Vagina (tissue), 2 donors: ENCODE measurements around the gene TRIM7. TPM values are rescaled to one million over a fixed set of nuclear protein-coding genes. Genes with fewer than 3 reads are reported as not detected.
A peak's percentile ranks its signal among the peaks of the same experiment; 100 is the strongest.

Experiments used
- DNase-seq, 2 donors: peaks; one replicate each; pipeline ENCODE4 v3.0.0-alpha.2; 2017; ENCODE audit errors: extremely low spot score in 2 of 2
- H3K27ac ChIP-seq: fragments of 200-600 bp; sonication (generic); one replicate; pipeline ENCODE4 v1.5.1; 2019
- H3K27me3 ChIP-seq: fragments of 200-600 bp; sonication (generic); one replicate; pipeline ENCODE4 v1.5.1; 2019
- H3K36me3 ChIP-seq, 2 donors: fragments of 200-600 bp; sonication (generic); one replicate each; pipeline ENCODE4 v1.5.1; 2017 to 2019
- H3K4me1 ChIP-seq: fragments of 200-600 bp; sonication (generic); one replicate; pipeline ENCODE4 v1.5.1; 2019
- H3K4me3 ChIP-seq, 2 donors: fragments of 200-600 bp; sonication (generic); 1 replicate in 1 of 2; 2 replicates in 1 of 2; pipeline ENCODE4 v1.5.1; 2016 to 2019
- H3K9me3 ChIP-seq: fragments of 200-600 bp; sonication (generic); one replicate; pipeline ENCODE4 v1.5.1; 2019
- POLR2A ChIP-seq, 2 donors: fragments of 450-650 bp; IDR thresholded peaks; one replicate each; pipeline ENCODE4 v1.6.1; 2017; ENCODE audit warnings: antibody characterized with exemption in 2 of 2, mild to moderate bottlenecking in 2 of 2, moderate library complexity in 2 of 2
- POLR2AphosphoS5 ChIP-seq, 2 donors: sonication (generic); formaldehyde crosslinking; IDR thresholded peaks; one replicate each; pipeline ENCODE4 v1.9.0; 2017; ENCODE audit warnings: antibody characterized with exemption in 2 of 2, mild to moderate bottlenecking in 2 of 2, low read depth in 1 of 2; ENCODE audit not compliant: insufficient read depth in 1 of 2
- intact Hi-C: fragments of 100-400 bp; cut with DNase I; formaldehyde crosslinking; loops from one replicate; pipeline ENCODE4 v1.15.1; 2023
- total RNA-seq: library from RNA; depleted of rRNA; stranded (reverse); fragments of >200 nt; gene quantifications from one replicate; pipeline ENCODE4 v1.2.3, GENCODE V29; 2016
- TF ChIP-seq, protein P1 (sequence below), 3 experiments: fragments of 450-650 bp in 2 of 3; fragments of 200-600 bp in 1 of 3; sonication (generic) in 1 of 3; IDR thresholded peaks; one replicate each; pipeline ENCODE4 v1.5.1; 2017 to 2019; ENCODE audit warnings: antibody characterized with exemption in 3 of 3, mild to moderate bottlenecking in 2 of 3, moderate library complexity in 2 of 3

Gene TRIM7
- total RNA-seq, 1 donor from 2014 or later: 21.6 TPM

DNA sequence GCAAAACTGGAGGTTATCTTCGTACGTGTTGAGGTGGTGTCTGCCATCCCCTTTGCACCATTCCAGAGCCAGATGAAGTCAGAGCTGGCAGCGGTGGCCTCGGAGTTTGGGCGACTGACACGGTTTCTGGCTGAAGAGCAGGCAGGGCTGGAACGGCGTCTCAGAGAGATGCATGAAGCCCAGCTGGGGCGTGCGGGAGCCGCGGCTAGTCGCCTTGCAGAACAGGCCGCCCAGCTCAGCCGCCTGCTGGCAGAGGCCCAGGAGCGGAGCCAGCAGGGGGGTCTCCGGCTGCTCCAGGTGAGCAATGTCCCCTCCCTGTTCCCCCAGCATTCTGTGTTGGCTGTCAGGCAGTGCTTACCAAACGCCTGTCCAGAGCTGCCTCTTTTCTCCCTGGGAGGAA is 27.6 kb upstream of the TRIM7 start:
- Histone ChIP-seq H3K27ac (no peak overlapping the region), H3K4me3 (no peak overlapping the region), H3K9me3 (no peaks in the 10 kb centered on the region), H3K4me1 (no peaks in the 10 kb centered on the region), H3K27me3 (no peaks in the 10 kb centered on the region), H3K36me3 (peaks cover 0 to 68% of the 10 kb centered on the region in 2 donors)
- no peak for DNase-seq
- intact Hi-C loops: no loop called here
- TF ChIP-seq POLR2A (IDR thresholded peaks at IDR 0.05): no peak
- TF ChIP-seq POLR2AphosphoS5 (IDR thresholded peaks at IDR 0.05; ENCODE audit: insufficient read depth in 1 of 2, low read depth in 1 of 2): no peak
- TF ChIP-seq, protein P1, sequence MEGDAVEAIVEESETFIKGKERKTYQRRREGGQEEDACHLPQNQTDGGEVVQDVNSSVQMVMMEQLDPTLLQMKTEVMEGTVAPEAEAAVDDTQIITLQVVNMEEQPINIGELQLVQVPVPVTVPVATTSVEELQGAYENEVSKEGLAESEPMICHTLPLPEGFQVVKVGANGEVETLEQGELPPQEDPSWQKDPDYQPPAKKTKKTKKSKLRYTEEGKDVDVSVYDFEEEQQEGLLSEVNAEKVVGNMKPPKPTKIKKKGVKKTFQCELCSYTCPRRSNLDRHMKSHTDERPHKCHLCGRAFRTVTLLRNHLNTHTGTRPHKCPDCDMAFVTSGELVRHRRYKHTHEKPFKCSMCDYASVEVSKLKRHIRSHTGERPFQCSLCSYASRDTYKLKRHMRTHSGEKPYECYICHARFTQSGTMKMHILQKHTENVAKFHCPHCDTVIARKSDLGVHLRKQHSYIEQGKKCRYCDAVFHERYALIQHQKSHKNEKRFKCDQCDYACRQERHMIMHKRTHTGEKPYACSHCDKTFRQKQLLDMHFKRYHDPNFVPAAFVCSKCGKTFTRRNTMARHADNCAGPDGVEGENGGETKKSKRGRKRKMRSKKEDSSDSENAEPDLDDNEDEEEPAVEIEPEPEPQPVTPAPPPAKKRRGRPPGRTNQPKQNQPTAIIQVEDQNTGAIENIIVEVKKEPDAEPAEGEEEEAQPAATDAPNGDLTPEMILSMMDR (IDR thresholded peaks at IDR 0.05): no peak

DNA sequence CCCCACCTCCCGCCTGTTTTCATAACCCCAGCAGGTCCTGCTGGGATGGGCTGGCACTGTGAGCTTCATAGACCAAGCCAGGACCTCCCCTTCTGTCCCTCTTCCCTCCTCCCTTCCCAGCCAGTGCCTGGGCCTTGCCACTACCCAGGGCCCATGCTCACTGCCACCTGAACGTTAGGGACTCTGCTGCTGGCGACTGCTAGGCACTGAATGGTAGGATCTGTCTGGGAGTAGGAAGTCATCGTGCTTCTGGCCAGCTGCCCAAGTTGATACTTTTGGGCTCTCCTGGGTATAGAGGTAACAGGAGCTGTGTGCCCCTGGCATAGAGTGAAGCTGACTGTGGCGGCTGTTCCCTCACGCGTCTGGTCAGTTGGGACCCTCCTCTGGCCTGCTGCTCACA is 26.4 kb upstream of the TRIM7 start:
- TF ChIP-seq POLR2AphosphoS5 (IDR thresholded peaks at IDR 0.05; ENCODE audit: insufficient read depth in 1 of 2, low read depth in 1 of 2): no peak
- TF ChIP-seq, protein P1 (IDR thresholded peaks at IDR 0.05): no peak
- TF ChIP-seq POLR2A (IDR thresholded peaks at IDR 0.05): no peak
- Histone ChIP-seq H3K27ac (no peak overlapping the region), H3K4me1 (no peaks in the 10 kb centered on the region), H3K4me3 (no peak overlapping the region), H3K9me3 (no peaks in the 10 kb centered on the region), H3K36me3 (peaks cover 0 to 56% of the 10 kb centered on the region in 2 donors), H3K27me3 (no peaks in the 10 kb centered on the region)
- no peak for DNase-seq
- intact Hi-C loops: no loop called here

DNA sequence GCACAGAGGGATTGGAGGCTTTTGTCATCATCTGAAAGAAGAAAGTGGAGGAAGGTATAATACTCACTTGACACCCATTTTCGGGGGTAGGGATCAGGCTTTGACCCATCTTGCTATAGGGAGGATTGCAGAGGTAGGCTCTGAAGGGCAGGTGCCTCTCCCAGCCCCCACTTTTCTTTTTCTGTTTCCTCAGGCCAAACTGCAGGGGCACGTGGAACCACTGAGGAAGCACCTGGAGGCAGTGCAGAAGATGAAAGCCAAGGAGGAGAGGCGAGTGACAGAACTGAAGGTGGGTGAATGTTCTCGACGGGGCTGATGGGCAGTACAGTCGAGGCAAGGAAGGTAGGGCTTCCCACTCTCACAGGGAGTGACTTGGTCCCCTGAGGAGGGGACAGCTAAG is 25.6 kb upstream of the TRIM7 start:
- no peaks in the 10 kb centered on the region for H3K27me3 ChIP-seq
- H3K27ac ChIP-seq: no peak overlapping the region
- no peak for DNase-seq
- intact Hi-C loops: no loop called here
- no peak overlapping the region for H3K4me3 ChIP-seq
- TF ChIP-seq POLR2A (IDR thresholded peaks at IDR 0.05) (no peak), POLR2AphosphoS5 (IDR thresholded peaks at IDR 0.05; ENCODE audit: insufficient read depth in 1 of 2, low read depth in 1 of 2) (no peak)
- TF ChIP-seq, protein P1 (IDR thresholded peaks at IDR 0.05): no peak
- peaks cover 0 to 47% of the 10 kb centered on the region in 2 donors for H3K36me3 ChIP-seq
- no peaks in the 10 kb centered on the region for H3K9me3 ChIP-seq
- peaks cover 8% of the 10 kb centered on the region for H3K4me1 ChIP-seq

DNA sequence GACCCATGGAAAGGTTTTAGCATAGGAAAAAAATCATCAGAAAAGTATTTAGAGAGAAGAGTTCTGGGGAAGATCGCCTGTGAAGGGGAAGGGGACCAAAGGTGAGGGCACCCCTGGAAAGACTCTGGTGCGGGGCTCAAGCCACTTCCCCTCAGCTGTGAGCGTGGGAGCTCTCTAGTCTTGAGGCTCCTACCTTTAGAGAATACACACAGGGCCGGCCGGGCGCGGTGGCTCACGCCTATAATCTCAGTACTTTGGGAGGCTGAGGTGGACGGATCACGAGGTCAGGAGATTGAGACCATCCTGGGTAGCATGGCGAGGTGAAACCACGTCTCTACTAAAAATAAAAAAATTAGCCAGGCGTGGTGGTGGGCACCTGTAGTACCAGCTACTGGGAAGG is 25.0 kb upstream of the TRIM7 start:
- H3K9me3 ChIP-seq: no peaks in the 10 kb centered on the region
- no peak overlapping the region for H3K4me3 ChIP-seq
- no peak for TF ChIP-seq POLR2AphosphoS5 (IDR thresholded peaks at IDR 0.05; ENCODE audit: insufficient read depth in 1 of 2, low read depth in 1 of 2)
- TF ChIP-seq POLR2A (IDR thresholded peaks at IDR 0.05): no peak
- TF ChIP-seq, protein P1 (IDR thresholded peaks at IDR 0.05): no peak
- intact Hi-C loops: no loop called here
- H3K27ac ChIP-seq: no peak overlapping the region
- H3K27me3 ChIP-seq: no peaks in the 10 kb centered on the region
- DNase-seq: no peak
- H3K36me3 ChIP-seq: peaks cover 0 to 42% of the 10 kb centered on the region in 2 donors
- peaks cover 14% of the 10 kb centered on the region for H3K4me1 ChIP-seq

DNA sequence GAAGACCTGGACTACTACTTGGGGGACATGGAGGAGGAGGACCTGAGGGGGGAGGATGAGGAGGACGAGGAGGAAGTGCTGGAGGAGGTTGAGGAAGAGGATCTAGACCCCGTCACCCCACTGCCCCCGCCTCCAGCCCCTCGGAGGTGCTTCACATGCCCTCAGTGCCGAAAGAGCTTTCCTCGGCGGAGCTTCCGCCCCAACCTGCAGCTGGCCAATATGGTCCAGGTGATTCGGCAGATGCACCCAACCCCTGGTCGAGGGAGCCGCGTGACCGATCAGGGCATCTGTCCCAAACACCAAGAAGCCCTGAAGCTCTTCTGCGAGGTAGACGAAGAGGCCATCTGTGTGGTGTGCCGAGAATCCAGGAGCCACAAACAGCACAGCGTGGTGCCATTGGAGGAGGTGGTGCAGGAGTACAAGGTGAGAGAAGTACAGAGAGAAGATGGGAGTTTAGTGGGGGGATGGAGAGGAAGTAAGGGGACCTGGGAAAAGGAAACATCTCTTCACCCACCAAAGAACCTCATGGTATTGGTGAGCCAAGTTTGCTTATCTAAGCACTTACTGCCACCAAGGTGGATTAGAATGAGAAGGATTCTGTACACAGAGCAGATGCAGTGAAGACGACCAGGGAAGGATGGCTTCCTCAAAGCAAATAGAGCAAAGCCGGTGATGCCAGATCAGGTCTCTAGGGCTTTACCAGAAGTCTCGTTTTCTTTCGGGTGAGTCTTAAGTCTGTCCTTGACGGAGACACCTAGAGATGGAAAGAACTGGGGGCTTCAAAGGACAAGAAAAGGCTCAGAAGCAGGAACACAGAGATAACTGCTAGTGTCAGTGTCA is 19.6 kb upstream of the TRIM7 start:
- H3K27me3 ChIP-seq: no peaks in the 10 kb centered on the region
- peak overlapping the region; percentile 75 to 76 for H3K4me3 ChIP-seq
- no peak for DNase-seq
- H3K4me1 ChIP-seq: peaks cover 28% of the 10 kb centered on the region
- TF ChIP-seq POLR2A (IDR thresholded peaks at IDR 0.05): no peak
- TF ChIP-seq, protein P1 (IDR thresholded peaks at IDR 0.05): no peak
- no peak for TF ChIP-seq POLR2AphosphoS5 (IDR thresholded peaks at IDR 0.05; ENCODE audit: insufficient read depth in 1 of 2, low read depth in 1 of 2)
- intact Hi-C loops: no loop called here
- H3K36me3 ChIP-seq: no peaks in the 10 kb centered on the region
- peak overlapping the region; percentile 94 for H3K27ac ChIP-seq
- no peaks in the 10 kb centered on the region for H3K9me3 ChIP-seq
